ENCODE measurements around the gene GMCL2. TPM values are rescaled to one million over a fixed set of nuclear protein-coding genes. Genes with fewer than 3 reads are reported as not detected.
"Not testable (repeated sequence)": the region's sequence is repeated elsewhere in the genome, so short reads cannot be mapped to it uniquely, and the experiment has no call there.

Gene GMCL2
- total RNA-seq, 2 experiments from 2014 or later, result not detected

DNA sequence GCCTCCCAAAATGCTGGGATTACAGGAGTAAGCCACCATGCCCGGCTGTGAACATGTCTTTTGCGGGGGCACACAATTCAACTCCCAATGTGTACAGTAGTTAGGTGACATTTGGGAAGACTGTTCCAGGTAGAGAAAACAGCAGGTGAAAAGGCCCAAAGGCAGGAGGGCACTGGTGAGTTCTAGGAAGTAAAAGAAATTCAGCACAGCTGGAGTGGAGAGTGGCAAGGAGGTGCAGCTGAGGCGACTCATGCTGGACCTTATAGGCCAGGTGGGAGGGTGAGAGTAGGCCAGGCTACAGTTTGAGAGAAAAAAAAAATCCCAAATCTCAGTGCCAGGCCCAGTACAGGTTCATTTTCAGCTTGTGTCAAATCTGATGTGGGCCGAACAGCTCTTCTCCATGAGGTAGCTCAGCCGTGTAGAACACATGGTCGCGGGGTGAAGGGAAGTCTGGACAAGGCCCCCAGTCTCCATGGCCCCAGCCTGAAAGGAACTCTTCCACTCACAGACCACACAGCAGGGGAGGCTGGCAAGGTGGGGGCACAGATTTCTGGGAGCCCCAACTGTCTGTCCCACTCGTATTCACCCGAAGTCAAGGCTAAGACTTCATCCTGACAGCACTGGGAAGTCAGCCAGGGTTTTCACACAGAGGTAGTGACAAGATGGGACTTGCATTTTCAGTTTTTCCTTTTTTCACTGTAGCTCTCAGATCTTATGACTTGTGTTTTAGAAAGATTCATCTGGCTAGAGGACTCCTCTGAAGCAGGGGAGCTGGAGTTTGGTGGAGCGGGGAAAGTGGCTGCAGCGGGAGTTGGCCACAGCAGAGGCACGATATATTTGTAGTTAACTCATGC, 12.6 kb upstream of the GMCL2 start:
- Mint-ChIP-seq H3K9me3 (no peaks in the 10 kb centered on the region), H3K4me1 (peaks cover 9% of the 10 kb centered on the region), H3K27me3 (peaks cover 5% of the 10 kb centered on the region), H3K36me3 (peaks cover 2% of the 10 kb centered on the region), H3K4me3 (no peak overlapping the region), H3K27ac (no peak overlapping the region)
- no peak for ATAC-seq (ENCODE audit: low read depth)
- POLR2A ChIA-PET, result no interaction called here
- DNase-seq, result no peak

GRCh38 chr5:178198706-178199105, 11.5 kb upstream of the GMCL2 start:
- no peak for ATAC-seq (ENCODE audit: low read depth)
- Mint-ChIP-seq H3K27ac (no peak overlapping the region), H3K9me3 (no peaks in the 10 kb centered on the region), H3K4me1 (peaks cover 15% of the 10 kb centered on the region), H3K36me3 (no peaks in the 10 kb centered on the region), H3K27me3 (peaks cover 6% of the 10 kb centered on the region), H3K4me3 (no peak overlapping the region)
- POLR2A ChIA-PET, result no interaction called here
- DNase-seq, result no peak

GRCh38 chr5:178198151-178198550, 11.0 kb upstream of the GMCL2 start:
- H3K27ac Mint-ChIP-seq; H3K36me3 Mint-ChIP-seq; H3K4me3 Mint-ChIP-seq; ATAC-seq (ENCODE audit: low read depth); H3K9me3 Mint-ChIP-seq; POLR2A ChIA-PET; DNase-seq: not testable (repeated sequence)
- peaks cover 11% of the 10 kb centered on the region for H3K27me3 Mint-ChIP-seq
- H3K4me1 Mint-ChIP-seq, result peaks cover 19% of the 10 kb centered on the region

- Mint-ChIP-seq H3K4me3 (no peak overlapping the region), H3K27me3 (peaks cover 13% of the 10 kb centered on the region), H3K36me3 (peaks cover 4% of the 10 kb centered on the region), H3K4me1 (peaks cover 21% of the 10 kb centered on the region), H3K9me3 (no peaks in the 10 kb centered on the region), H3K27ac (no peak overlapping the region)
- POLR2A ChIA-PET, result interaction anchor here (0.5 to 1.1 kb wide), 2 partner anchors 17 to 1515 kb away, joined by 3 read pairs; no protein-coding TSS in a partner anchor
- ATAC-seq (ENCODE audit: low read depth) (no peak), DNase-seq (no peak)
Observed at GRCh38 chr5:178196986-178197385, 9.8 kb upstream of the GMCL2 start.

DNA sequence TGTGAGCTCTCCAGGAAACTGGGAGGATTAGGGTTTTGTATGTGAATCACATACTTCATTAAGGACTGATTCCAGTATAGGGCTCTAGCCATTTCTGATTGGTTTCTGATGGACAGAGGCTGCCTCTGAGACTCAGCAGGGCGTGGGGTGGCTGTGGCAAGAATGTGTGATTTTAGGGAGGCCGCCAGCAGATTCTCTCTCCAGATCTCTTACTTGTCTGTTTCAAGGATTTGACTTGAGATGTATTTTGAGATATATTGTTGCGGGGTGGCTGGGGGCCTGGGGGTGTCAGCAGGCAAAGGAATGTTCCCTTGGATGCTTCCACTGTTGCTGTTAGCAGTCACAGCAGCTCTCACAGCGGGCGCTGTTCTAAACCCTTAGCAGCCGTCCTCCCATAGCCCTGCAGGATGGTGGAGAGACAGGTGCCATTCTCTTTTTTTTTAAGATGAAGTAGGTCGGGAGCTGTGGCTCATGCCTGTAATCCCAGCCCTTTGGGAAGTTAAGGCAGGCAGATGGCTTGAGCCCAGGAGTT, 9.2 kb upstream of the GMCL2 start:
- H3K36me3 Mint-ChIP-seq, result peaks cover 4% of the 10 kb centered on the region
- H3K4me3 Mint-ChIP-seq, result no peak overlapping the region
- no peak overlapping the region for H3K27ac Mint-ChIP-seq
- DNase-seq (no peak), ATAC-seq (ENCODE audit: low read depth) (no peak)
- peaks cover 16% of the 10 kb centered on the region for H3K27me3 Mint-ChIP-seq
- POLR2A ChIA-PET, result interaction anchor here (0.7 kb wide), 1 partner anchor 8 kb away, joined by 3 read pairs; the partner anchor contains the start of gene HNRNPAB
- peaks cover 16% of the 10 kb centered on the region for H3K4me1 Mint-ChIP-seq
- H3K9me3 Mint-ChIP-seq, result no peaks in the 10 kb centered on the region

DNA sequence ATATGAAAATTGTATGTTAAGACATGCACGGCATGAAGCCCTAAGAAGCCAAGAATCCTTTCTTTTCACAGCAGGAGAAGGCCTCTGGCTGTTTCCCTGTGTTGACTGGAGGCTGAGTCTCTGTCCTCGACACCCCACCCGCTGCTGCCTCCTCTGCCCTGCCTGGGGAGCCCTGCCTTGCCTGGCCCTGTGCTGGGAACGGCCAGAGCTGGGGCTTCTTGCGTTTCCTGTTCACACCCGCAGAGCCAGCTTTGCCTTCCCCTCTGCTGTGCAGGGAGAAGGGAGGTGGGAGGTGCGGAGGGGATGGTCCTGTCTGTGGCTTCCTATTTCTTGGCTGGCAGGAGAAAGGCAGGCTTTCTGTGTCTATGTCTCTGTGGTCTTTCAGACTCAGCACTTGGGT, 6.9 kb upstream of the GMCL2 start:
- ATAC-seq (ENCODE audit: low read depth), result peak; percentile 75

DNA sequence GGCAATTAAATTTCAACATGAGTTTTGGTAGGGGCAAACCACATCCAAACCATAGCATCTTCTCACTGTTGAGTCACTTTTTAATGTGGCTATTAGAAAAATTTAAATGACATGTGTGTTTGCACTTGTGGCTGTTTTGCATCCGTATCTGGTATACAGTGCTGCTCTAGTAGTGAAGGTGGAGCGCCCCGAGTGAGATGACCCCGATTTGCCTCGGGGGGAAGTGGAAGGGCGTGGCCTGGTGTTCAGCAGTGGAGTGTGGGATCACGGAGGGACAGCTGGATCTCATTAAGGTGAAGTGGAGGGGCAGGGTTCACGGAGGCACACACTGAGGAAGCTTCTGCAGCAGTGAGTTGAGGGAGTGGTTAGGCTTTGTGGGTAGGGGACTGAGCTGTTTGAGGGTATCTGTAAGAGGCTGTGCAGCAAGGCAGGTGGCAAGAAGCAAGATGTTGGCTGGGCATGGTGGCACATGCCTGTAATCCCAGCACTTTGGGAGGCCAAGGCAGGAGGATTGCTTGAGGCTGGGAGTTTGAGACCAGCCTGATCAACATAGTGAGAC, 6.2 kb upstream of the GMCL2 start:
- Mint-ChIP-seq H3K27me3 (peaks cover 30% of the 10 kb centered on the region), H3K27ac (peak overlapping the region; percentile 22), H3K4me1 (peaks cover 16% of the 10 kb centered on the region), H3K36me3 (peaks cover 4% of the 10 kb centered on the region), H3K9me3 (no peaks in the 10 kb centered on the region), H3K4me3 (peak overlapping the region; percentile 25)
- no peak for ATAC-seq (ENCODE audit: low read depth)
- POLR2A ChIA-PET, result interaction anchor here (0.7 to 1.4 kb wide), 2 partner anchors 11 kb away, joined by 3 to 9 read pairs; partner anchors contain the start of gene HNRNPAB
- no peak for DNase-seq

More for the DNA sequence above, 6.9 kb upstream of the GMCL2 start:
- Mint-ChIP-seq H3K27ac (no peak overlapping the region), H3K27me3 (peaks cover 26% of the 10 kb centered on the region), H3K9me3 (no peaks in the 10 kb centered on the region), H3K36me3 (peaks cover 4% of the 10 kb centered on the region), H3K4me3 (peak overlapping the region; percentile 18), H3K4me1 (peaks cover 16% of the 10 kb centered on the region)
- POLR2A ChIA-PET, result interaction anchor here (0.7 to 1.4 kb wide), 2 partner anchors 10 to 11 kb away, joined by 3 to 9 read pairs; partner anchors contain the start of gene HNRNPAB
- DNase-seq, result no peak

GRCh38 chr5:178192787-178193186, 5.6 kb upstream of the GMCL2 start:
- POLR2A ChIA-PET, result no interaction called here
- ATAC-seq (ENCODE audit: low read depth), result no peak
- DNase-seq, result no peak
- Mint-ChIP-seq H3K36me3 (peaks cover 4% of the 10 kb centered on the region), H3K4me1 (peaks cover 16% of the 10 kb centered on the region), H3K4me3 (no peak overlapping the region), H3K27ac (no peak overlapping the region), H3K27me3 (peaks cover 30% of the 10 kb centered on the region), H3K9me3 (no peaks in the 10 kb centered on the region)

- H3K27ac Mint-ChIP-seq, result no peak overlapping the region
- peaks cover 30% of the 10 kb centered on the region for H3K27me3 Mint-ChIP-seq
- POLR2A ChIA-PET, result no interaction called here
- ATAC-seq (ENCODE audit: low read depth) (no peak), DNase-seq (no peak)
- no peak overlapping the region for H3K4me3 Mint-ChIP-seq
- peaks cover 16% of the 10 kb centered on the region for H3K4me1 Mint-ChIP-seq
- no peaks in the 10 kb centered on the region for H3K9me3 Mint-ChIP-seq
- H3K36me3 Mint-ChIP-seq, result peaks cover 4% of the 10 kb centered on the region
Observed at GRCh38 chr5:178192244-178192643, 5.1 kb upstream of the GMCL2 start.

DNA sequence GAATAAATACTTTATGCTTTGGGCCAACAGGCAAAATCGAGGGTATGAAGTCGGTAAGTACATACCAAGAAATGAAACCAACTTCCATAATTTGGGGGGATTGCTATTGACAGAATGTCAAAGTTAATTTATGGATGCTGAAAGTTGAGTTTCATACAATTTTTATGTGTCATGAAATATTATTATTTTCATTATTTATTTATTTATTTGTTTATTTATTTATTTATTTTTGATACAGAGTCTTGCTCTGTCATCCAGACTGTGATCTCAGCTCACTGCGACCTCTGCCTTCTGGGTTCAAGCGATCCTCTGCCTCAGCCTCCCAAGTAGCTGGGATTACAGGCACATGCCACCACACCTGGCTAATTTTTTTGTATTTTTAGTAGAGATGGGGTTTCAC, 4.5 kb upstream of the GMCL2 start:
- no peak for ATAC-seq (ENCODE audit: low read depth)
- peaks cover 30% of the 10 kb centered on the region for H3K27me3 Mint-ChIP-seq
- POLR2A ChIA-PET, result no interaction called here
- H3K27ac Mint-ChIP-seq, result no peak overlapping the region
- peaks cover 16% of the 10 kb centered on the region for H3K4me1 Mint-ChIP-seq
- H3K4me3 Mint-ChIP-seq, result no peak overlapping the region
- DNase-seq, result no peak
- H3K36me3 Mint-ChIP-seq, result peaks cover 4% of the 10 kb centered on the region
- no peaks in the 10 kb centered on the region for H3K9me3 Mint-ChIP-seq

GRCh38 chr5:178189433-178189832, 2.3 kb upstream of the GMCL2 start:
- H3K36me3 Mint-ChIP-seq, result peaks cover 4% of the 10 kb centered on the region
- ATAC-seq (ENCODE audit: low read depth), result no peak

DNA sequence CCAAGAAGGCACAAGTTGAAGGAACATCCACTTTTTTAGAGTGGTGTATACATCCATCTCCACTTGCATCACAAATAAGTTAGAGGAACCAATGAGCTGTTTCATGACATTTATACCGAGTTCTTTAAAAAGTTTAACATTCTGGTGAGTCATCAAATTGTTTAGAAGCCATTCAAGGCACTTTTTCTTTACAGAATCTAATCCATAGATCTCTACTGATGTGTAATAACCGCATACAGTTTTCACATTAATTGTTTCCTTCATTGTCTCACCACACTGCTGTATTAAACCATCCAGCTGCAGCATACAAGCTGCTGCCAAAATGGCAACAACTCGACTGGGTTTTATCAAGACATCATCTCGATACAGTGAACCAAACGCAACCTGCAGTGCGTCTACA, 744 bp downstream of the GMCL2 start:
- Mint-ChIP-seq H3K4me1 (peaks cover 8% of the 10 kb centered on the region), H3K36me3 (no peaks in the 10 kb centered on the region), H3K27me3 (peaks cover 16% of the 10 kb centered on the region), H3K4me3 (no peak overlapping the region), H3K9me3 (no peaks in the 10 kb centered on the region), H3K27ac (no peak overlapping the region)
- POLR2A ChIA-PET, result interaction anchor here (1.2 kb wide), 1 partner anchor 18 kb away, joined by 5 read pairs; the partner anchor contains the start of gene HNRNPAB
- no peak for DNase-seq
- no peak for ATAC-seq (ENCODE audit: low read depth)

More at GRCh38 chr5:178189433-178189832, 2.3 kb upstream of the GMCL2 start:
- Mint-ChIP-seq H3K4me3 (no peak overlapping the region), H3K4me1 (peaks cover 15% of the 10 kb centered on the region), H3K9me3 (no peaks in the 10 kb centered on the region), H3K27me3 (peaks cover 24% of the 10 kb centered on the region), H3K27ac (no peak overlapping the region)
- no peak for DNase-seq
- POLR2A ChIA-PET, result interaction anchor here (0.7 to 1.2 kb wide), 2 partner anchors 15 to 1850 kb away, joined by 3 to 5 read pairs; partner anchors contain the start of gene HNRNPAB

DNA sequence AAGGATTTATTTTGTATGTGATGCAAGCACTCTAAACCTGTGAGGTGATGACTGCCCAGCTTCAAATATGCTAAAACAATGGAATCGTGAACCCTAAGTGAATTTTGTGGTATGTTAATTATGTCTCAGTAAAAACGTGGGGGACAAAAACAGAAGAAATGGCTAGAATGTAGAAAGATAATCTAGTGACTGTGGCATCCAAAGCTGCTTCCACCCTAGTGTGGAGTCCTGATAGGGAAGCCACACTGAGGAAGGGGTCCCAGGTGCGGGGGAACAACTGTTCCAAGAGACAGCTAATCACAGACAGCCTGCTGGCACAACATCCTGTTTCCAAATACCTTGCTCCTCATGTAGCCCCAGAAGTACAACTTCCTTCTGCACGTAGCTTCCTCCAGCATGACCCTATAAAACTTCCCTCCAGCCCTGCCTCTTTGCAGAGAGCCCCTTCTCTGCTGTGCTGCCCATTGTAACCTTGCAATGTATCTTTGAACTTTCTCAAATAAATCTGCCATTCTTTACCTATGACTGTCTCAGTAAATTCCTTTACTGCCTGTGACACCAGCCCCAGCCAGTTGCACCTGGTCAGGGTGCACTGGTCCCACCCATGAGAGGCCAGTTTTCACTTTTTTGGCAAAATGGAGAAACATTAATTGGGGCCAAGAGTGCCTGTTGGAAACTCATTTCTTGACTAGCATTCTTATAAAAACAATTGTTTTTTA, 4.9 kb downstream of the GMCL2 start:
- Mint-ChIP-seq H3K27me3 (peaks cover 4% of the 10 kb centered on the region), H3K36me3 (no peaks in the 10 kb centered on the region), H3K27ac (peak overlapping the region; percentile 83), H3K4me1 (peaks cover 8% of the 10 kb centered on the region), H3K4me3 (peak overlapping the region; percentile 48), H3K9me3 (no peaks in the 10 kb centered on the region)
- peak; percentile 65 for ATAC-seq (ENCODE audit: low read depth)
- no peak for DNase-seq
- POLR2A ChIA-PET, result interaction anchor here (0.6 to 1.9 kb wide), 3 partner anchors 11 to 76 kb away, joined by 3 to 9 read pairs (median 3); partner anchors contain the start of gene HNRNPAB
